B cell (primary cell): ENCODE results near the gene RREB1. TPM values are rescaled to one million over a fixed set of nuclear protein-coding genes. Genes with fewer than 3 reads are reported as not detected.

Experiments used
- ATAC-seq: fragments of 200-7000 bp; cut with Tn5 transposase; one replicate; pipeline ENCODE4 v1.10.0; 2021; ENCODE audit warnings: low read depth, mild to moderate bottlenecking, moderate number of reproducible peaks, moderate library complexity
- CTCF ChIA-PET: fragments of 350-600 bp; sonication (Branson Sonifier 250); formaldehyde crosslinking; loops from one replicate; lab custom pipeline; 2021; ENCODE audit warnings: antibody characterized with exemption, inconsistent platforms; lab: Charles Lee
- POLR2A ChIA-PET: fragments of 350-600 bp; sonication (Branson Sonifier 250); formaldehyde crosslinking; loops from one replicate; lab custom pipeline; 2021; ENCODE audit warnings: antibody characterized with exemption; lab: Charles Lee
- DNase-seq: peaks from one replicate; pipeline ENCODE4 v3.0.0; 2013
- H2AFZ ChIP-seq: 2 replicates; pipeline ENCODE4 v1.6.1; 2012; ENCODE audit warnings: mild to moderate bottlenecking, low read depth, low read length; ENCODE audit not compliant: insufficient read depth, poor library complexity, severe bottlenecking
- H3K27ac ChIP-seq, 2 donors: 1 replicate in 1 of 2; 2 replicates in 1 of 2; pipeline ENCODE4 v1.5.1; 2012 to 2013; ENCODE audit warnings: low read length in 2 of 2, mild to moderate bottlenecking in 2 of 2, moderate library complexity in 1 of 2
- H3K27me3 ChIP-seq, 4 experiments: fragments of 200-600 bp in 1 of 4; sonication (generic) in 1 of 4; replicated peaks in 1 of 4; 1 replicate in 2 of 4; 2 replicates in 2 of 4; pipeline versions ENCODE4 v1.6.1 to v1.7.0; 2013 to 2016; ENCODE audit warnings: low read length in 3 of 4, mild to moderate bottlenecking in 2 of 4, mixed read lengths in 1 of 4, moderate library complexity in 1 of 4; ENCODE audit not compliant: insufficient read depth in 4 of 4, control insufficient read depth in 3 of 4; ENCODE audit errors: control extremely low read depth in 1 of 4
- H3K36me3 ChIP-seq, 2 experiments: replicated peaks in 1 of 2; 1 replicate in 1 of 2; 2 replicates in 1 of 2; pipeline versions ENCODE4 v1.6.1 to v1.7.1; 2013; ENCODE audit warnings: low read length in 1 of 2; ENCODE audit not compliant: insufficient read depth in 2 of 2, control insufficient read depth in 1 of 2; ENCODE audit errors: control extremely low read depth in 1 of 2, extremely low read depth in 1 of 2
- H3K4me1 ChIP-seq, 2 donors: fragments of 200-600 bp in 1 of 2; sonication (generic) in 1 of 2; 1 replicate in 1 of 2; 2 replicates in 1 of 2; pipeline versions ENCODE4 v1.5.1 to v1.6.1; 2013 to 2017; ENCODE audit warnings: low read length in 2 of 2; ENCODE audit not compliant: control insufficient read depth in 2 of 2, insufficient read depth in 2 of 2
- H3K4me2 ChIP-seq: replicated peaks from 2 replicates; pipeline ENCODE3; 2012; ENCODE audit warnings: mild to moderate bottlenecking, low read depth, low read length; ENCODE audit not compliant: poor library complexity, severe bottlenecking
- H3K4me3 ChIP-seq, 5 experiments: fragments of 200-600 bp in 1 of 5; sonication (generic) in 1 of 5; 1 replicate in 3 of 5; 2 replicates in 2 of 5; pipeline versions ENCODE4 v1.5.1 to v1.7.0; 2011 to 2016; ENCODE audit warnings: low read length in 4 of 5, mild to moderate bottlenecking in 4 of 5, low read depth in 2 of 5, control low read depth in 1 of 5, moderate library complexity in 1 of 5; ENCODE audit not compliant: insufficient read depth in 1 of 5; ENCODE audit errors: control extremely low read depth in 1 of 5, extremely low read depth in 1 of 5
- H3K79me2 ChIP-seq: fragments of 200-600 bp; sonication (generic); one replicate; pipeline ENCODE4 v1.6.0; 2016; ENCODE audit warnings: low read length; ENCODE audit not compliant: control insufficient read depth, insufficient read depth
- H3K9ac ChIP-seq: fragments of 200-600 bp; sonication (generic); 2 replicates; pipeline ENCODE4 v1.6.1; 2017; ENCODE audit warnings: mild to moderate bottlenecking, low read length, moderate library complexity
- H3K9me3 ChIP-seq, 3 donors: one replicate each; pipeline versions ENCODE4 v1.6.1 to v1.7.1; 2013; ENCODE audit warnings: low read length in 2 of 3; ENCODE audit not compliant: control insufficient read depth in 2 of 3, insufficient read depth in 1 of 3; ENCODE audit errors: control extremely low read depth in 1 of 3
- H4K20me1 ChIP-seq: 2 replicates; pipeline ENCODE4 v1.6.0; 2012; ENCODE audit warnings: mild to moderate bottlenecking, low read length; ENCODE audit not compliant: insufficient read depth, control insufficient read depth, poor library complexity, severe bottlenecking
- H3K27ac Mint-ChIP-seq: one replicate; pipeline ENCODE4 v1.8.0; 2021; ENCODE audit warnings: mixed read lengths
- H3K27me3 Mint-ChIP-seq: one replicate; pipeline ENCODE4 v1.8.0; 2021; ENCODE audit warnings: mixed read lengths
- H3K4me1 Mint-ChIP-seq: one replicate; pipeline ENCODE4 v1.8.0; 2021; ENCODE audit warnings: mixed read lengths
- H3K4me3 Mint-ChIP-seq: one replicate; pipeline ENCODE4 v1.8.0; 2021; ENCODE audit warnings: mixed read lengths
- H3K9me3 Mint-ChIP-seq: one replicate; pipeline ENCODE4 v1.8.0; 2022; ENCODE audit warnings: mixed read lengths; ENCODE audit not compliant: insufficient read depth
- EZH2 ChIP-seq: IDR thresholded peaks from 2 replicates; pipeline ENCODE4 v1.6.1; 2012; ENCODE audit warnings: borderline replicate concordance, low read depth, mild to moderate bottlenecking, moderate library complexity, low read length; ENCODE audit not compliant: insufficient read depth, poor library complexity, severe bottlenecking
- WGBS: methylation state at CpG from one replicate; pipeline ENCODE4 v1.1.5; 2013; ENCODE audit warnings: missing lambda C conversion rate; ENCODE audit not compliant: insufficient coverage; 5-methylcytosine and 5-hydroxymethylcytosine counted together
- intact Hi-C: fragments of 100-400 bp; cut with micrococcal nuclease; formaldehyde crosslinking; loops from one replicate; pipeline ENCODE4 v1.10.0; 2022
- polyA plus RNA-seq: library from polyadenylated mRNA; depleted of rRNA; stranded (reverse); fragments of >200 nt; gene quantifications from 2 replicates; pipeline ENCODE4 v1.2.3, GENCODE V29; 2012
- total RNA-seq, 2 donors: library from RNA; stranded (reverse); fragments of 120-200 nt in 1 of 2; gene quantifications; 1 replicate in 1 of 2; 2 replicates in 1 of 2; pipeline versions ENCODE4 v1.2.3 to v1.2.4, GENCODE V29; 2013 to 2022
- TF ChIP-seq, protein P1 (sequence below): fragments of 200-600 bp; IDR thresholded peaks from one replicate; pipeline ENCODE4 v1.8.0; 2022; ENCODE audit warnings: antibody characterized with exemption, mild to moderate bottlenecking

RREB1 gene
- total and polyA plus RNA-seq, 2 donors (not counting 1 experiment from before 2014, with no cell fraction given), result 10.4 to 58.6 TPM

DNA sequence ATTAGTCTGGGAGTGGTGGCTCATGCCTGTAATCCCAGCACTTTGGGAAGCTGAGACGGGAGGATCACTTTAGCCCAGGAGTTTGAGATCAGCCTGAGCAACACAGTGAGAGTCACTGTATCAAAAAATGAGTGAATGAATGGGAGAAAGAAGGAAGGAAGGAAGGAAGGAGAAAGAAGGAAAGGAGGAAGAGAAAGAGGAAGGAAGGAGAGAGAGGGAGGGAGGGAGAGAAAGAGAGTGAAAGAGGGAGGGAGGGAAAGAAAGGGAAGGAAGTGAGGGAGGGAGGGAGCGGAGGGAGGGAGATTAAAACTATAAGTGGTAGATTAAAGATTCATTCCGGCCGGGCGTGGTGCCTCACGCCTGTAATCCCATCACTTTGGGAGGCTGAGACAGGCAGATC, 28.9 kb upstream of the RREB1 start:
- Histone ChIP-seq H3K9me3 (no peaks in the 10 kb centered on the region), H3K4me1 (peaks cover 0 to 7% of the 10 kb centered on the region in 2 donors), H3K4me2 (no peak overlapping the region), H3K27ac (no peak overlapping the region), H3K4me3 (no peak overlapping the region), H3K36me3 (no peaks in the 10 kb centered on the region), H3K79me2 (no peaks in the 10 kb centered on the region), H2AFZ (no peak overlapping the region), H4K20me1 (no peaks in the 10 kb centered on the region), H3K9ac (no peak overlapping the region), H3K27me3 (no peaks in the 10 kb centered on the region)
- no peak for ATAC-seq
- peaks cover 4% of the 10 kb centered on the region for H3K4me1 Mint-ChIP-seq
- H3K9me3 Mint-ChIP-seq, result no peaks in the 10 kb centered on the region
- CTCF ChIA-PET, result interaction anchor here (1.6 kb wide), 1 partner anchor 8 kb away, joined by 8 read pairs; no protein-coding TSS in a partner anchor
- no peaks in the 10 kb centered on the region for H3K27me3 Mint-ChIP-seq
- intact Hi-C loops, result loop anchor here (10.0 kb wide), 1 partner anchor 156 kb away; no protein-coding TSS in a partner anchor
- H3K27ac Mint-ChIP-seq, result no peak overlapping the region
- POLR2A ChIA-PET, result interaction anchor here (0.6 to 1.2 kb wide), 2 partner anchors 8 to 27 kb away, joined by 4 to 5 read pairs; no protein-coding TSS in a partner anchor
- DNase-seq, result no peak
- H3K4me3 Mint-ChIP-seq, result no peak overlapping the region
- TF ChIP-seq, protein P1, sequence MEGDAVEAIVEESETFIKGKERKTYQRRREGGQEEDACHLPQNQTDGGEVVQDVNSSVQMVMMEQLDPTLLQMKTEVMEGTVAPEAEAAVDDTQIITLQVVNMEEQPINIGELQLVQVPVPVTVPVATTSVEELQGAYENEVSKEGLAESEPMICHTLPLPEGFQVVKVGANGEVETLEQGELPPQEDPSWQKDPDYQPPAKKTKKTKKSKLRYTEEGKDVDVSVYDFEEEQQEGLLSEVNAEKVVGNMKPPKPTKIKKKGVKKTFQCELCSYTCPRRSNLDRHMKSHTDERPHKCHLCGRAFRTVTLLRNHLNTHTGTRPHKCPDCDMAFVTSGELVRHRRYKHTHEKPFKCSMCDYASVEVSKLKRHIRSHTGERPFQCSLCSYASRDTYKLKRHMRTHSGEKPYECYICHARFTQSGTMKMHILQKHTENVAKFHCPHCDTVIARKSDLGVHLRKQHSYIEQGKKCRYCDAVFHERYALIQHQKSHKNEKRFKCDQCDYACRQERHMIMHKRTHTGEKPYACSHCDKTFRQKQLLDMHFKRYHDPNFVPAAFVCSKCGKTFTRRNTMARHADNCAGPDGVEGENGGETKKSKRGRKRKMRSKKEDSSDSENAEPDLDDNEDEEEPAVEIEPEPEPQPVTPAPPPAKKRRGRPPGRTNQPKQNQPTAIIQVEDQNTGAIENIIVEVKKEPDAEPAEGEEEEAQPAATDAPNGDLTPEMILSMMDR, result no peak
- TF ChIP-seq EZH2, result no peak
- WGBS, result 97% methylated on average over 6 of the region's 6 CpGs

DNA sequence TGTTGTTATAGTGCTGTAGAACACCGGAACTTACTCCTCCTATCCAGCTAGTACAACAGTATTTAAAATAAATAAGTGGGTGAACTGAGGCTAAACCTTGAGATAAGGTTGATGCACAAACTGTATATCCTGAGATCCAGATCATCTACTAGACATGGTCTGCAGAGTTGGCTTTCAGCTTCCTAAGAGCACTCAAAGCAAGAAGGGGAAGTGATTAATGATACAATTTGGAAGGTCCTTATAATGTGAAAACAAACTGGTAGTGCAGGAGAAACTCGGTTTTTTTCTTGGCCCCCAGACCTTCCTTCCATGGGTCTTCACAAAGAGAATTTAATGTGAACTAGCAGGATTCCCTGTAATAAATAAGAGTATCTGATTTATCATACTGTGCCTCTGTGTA, 27.4 kb upstream of the RREB1 start:
- CTCF ChIA-PET, result no interaction called here
- Histone ChIP-seq H3K4me2 (no peak overlapping the region), H3K4me1 (no peaks in the 10 kb centered on the region), H3K27me3 (no peaks in the 10 kb centered on the region), H4K20me1 (no peaks in the 10 kb centered on the region), H3K36me3 (no peaks in the 10 kb centered on the region), H3K27ac (no peak overlapping the region), H2AFZ (no peak overlapping the region), H3K9ac (no peak overlapping the region), H3K4me3 (no peak overlapping the region), H3K79me2 (no peaks in the 10 kb centered on the region), H3K9me3 (no peaks in the 10 kb centered on the region)
- ATAC-seq (no peak), DNase-seq (no peak)
- TF ChIP-seq, protein P1, result no peak
- no peak for TF ChIP-seq EZH2
- intact Hi-C loops, result no loop called here
- no peaks in the 10 kb centered on the region for H3K9me3 Mint-ChIP-seq
- no CpG with 5 or more reads among the region's 2 CpGs for whole genome bisulfite sequencing
- POLR2A ChIA-PET, result no interaction called here
- H3K27ac Mint-ChIP-seq, result no peak overlapping the region
- no peaks in the 10 kb centered on the region for H3K4me1 Mint-ChIP-seq
- H3K27me3 Mint-ChIP-seq, result no peaks in the 10 kb centered on the region
- no peak overlapping the region for H3K4me3 Mint-ChIP-seq
